ENCODE data around the gene CDK19.
"Not testable (repeated sequence)": the region's sequence is repeated elsewhere in the genome, so short reads cannot be mapped to it uniquely, and the experiment has no call there.

CDK19 gene

DNA sequence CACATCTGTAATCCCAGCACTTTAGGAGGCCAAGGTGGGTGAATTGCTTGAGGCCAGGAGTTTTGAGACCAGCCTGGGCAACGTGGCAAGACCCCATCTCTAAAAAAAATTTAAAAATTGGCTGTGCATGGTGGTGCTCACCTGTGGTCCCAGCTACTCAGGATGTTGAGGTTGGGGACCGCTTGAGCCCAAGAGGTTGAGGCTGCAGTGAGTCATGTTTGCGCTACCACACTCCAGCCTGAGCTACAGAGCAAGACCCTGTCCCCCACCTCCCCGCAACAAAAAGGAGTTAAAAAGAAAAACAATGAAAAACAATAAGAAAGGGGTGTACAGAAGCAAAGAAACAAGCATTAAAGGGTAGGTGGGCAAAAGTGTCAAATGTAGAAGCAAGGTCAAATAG is 57.3 kb downstream of the CDK19 start:
- Histone ChIP-seq H3K27ac (no peak overlapping the region), H3K4me1 (no peaks in the 10 kb centered on the region), H3K4me3 (no peak overlapping the region), H3K27me3 (no peaks in the 10 kb centered on the region), H3K9me3 (no peaks in the 10 kb centered on the region), H3K36me3 (no peaks in the 10 kb centered on the region)
- TF ChIP-seq, protein P1, sequence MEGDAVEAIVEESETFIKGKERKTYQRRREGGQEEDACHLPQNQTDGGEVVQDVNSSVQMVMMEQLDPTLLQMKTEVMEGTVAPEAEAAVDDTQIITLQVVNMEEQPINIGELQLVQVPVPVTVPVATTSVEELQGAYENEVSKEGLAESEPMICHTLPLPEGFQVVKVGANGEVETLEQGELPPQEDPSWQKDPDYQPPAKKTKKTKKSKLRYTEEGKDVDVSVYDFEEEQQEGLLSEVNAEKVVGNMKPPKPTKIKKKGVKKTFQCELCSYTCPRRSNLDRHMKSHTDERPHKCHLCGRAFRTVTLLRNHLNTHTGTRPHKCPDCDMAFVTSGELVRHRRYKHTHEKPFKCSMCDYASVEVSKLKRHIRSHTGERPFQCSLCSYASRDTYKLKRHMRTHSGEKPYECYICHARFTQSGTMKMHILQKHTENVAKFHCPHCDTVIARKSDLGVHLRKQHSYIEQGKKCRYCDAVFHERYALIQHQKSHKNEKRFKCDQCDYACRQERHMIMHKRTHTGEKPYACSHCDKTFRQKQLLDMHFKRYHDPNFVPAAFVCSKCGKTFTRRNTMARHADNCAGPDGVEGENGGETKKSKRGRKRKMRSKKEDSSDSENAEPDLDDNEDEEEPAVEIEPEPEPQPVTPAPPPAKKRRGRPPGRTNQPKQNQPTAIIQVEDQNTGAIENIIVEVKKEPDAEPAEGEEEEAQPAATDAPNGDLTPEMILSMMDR (IDR thresholded peaks at IDR 0.05), result no peak
- no peak for DNase-seq
- intact Hi-C loops (cut with DNase I; ENCODE audit: low total_unique reads), result no loop called here

DNA sequence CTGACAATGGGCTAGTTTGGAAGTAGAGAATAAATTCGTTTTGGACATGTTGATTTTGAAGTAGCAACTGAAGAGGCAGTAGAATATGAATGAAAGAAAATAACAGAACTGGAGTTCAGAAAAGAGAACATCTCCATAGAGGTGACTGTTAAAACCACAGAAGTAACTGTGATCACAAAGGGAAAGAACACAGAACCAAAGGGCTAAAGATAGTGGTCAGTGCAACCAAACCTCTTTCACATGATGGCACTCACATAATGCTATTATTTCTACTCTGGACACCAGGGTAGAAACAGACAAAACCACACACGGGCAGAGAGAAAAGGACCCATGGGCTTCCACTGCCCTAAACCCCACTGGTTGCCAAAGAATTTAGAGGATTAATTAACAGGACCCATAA is 58.5 kb downstream of the CDK19 start:
- Histone ChIP-seq H3K4me1 (no peaks in the 10 kb centered on the region), H3K27ac (no peak overlapping the region), H3K36me3 (no peaks in the 10 kb centered on the region), H3K4me3 (no peak overlapping the region), H3K27me3 (no peaks in the 10 kb centered on the region), H3K9me3 (no peaks in the 10 kb centered on the region)
- DNase-seq, result no peak
- TF ChIP-seq, protein P1 (IDR thresholded peaks at IDR 0.05), result no peak
- intact Hi-C loops (cut with DNase I; ENCODE audit: low total_unique reads), result no loop called here

DNA sequence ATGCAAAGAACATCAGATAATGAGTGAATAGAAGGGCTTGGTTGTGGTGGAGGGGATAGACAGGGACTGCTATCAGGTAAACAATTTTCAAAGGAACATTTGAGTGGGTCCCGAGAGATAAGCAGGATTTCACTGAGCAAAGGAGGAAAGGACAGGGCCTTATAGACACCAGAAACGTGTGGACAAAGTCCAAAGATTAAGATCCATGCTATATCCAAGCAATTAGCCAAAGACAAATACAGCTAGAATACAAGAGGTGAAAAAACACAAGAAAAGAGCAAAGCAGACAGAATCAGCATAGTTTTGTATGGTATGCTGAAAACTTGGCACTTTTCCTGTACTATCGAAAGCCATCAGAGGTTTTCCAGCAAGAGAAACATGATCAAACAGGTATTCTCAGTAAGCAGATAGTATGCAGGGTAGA is 59.8 kb downstream of the CDK19 start:
- Histone ChIP-seq H3K9me3 (no peaks in the 10 kb centered on the region), H3K27ac (no peak overlapping the region), H3K27me3 (no peaks in the 10 kb centered on the region), H3K36me3 (no peaks in the 10 kb centered on the region), H3K4me3 (no peak overlapping the region), H3K4me1 (no peaks in the 10 kb centered on the region)
- TF ChIP-seq, protein P1 (IDR thresholded peaks at IDR 0.05), result no peak
- no peak for DNase-seq
- intact Hi-C loops (cut with DNase I; ENCODE audit: low total_unique reads), result no loop called here

DNA sequence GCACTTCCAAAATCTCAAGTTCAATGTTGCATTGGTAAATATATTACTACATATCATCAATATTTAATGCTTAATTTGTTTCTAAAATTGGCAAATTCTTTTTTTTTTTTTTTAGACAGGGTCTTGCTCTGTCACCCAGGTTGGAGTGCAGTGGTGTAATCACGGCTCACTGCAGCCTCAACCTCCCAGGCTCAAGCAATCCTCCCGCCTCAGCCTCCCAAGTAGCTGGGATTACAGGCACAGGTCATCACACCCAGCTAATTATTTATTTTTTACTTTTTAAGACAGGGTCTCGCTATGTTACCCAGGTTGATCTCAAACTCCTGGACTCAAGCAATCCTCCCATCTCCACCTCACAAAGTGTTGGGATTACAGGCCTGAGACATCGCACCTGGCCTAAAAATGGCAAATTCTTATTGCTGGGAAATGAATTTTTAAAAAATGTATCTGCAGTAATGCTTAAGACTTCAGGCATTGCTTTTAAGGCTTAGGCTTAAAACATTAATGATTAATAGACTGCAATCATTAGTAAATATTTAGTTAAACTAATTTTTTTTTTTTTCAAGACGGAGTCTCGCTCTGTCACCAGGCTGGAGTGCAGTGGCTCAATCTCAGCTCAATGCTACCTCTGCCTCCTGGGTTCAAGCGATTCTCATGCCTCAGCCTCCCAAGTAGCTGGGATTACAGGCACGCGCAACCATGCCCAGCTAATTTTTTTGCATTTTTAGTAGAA is 61.2 kb downstream of the CDK19 start:
- H3K4me1 ChIP-seq; DNase-seq; intact Hi-C loops (cut with DNase I; ENCODE audit: low total_unique reads): not testable (repeated sequence)

DNA sequence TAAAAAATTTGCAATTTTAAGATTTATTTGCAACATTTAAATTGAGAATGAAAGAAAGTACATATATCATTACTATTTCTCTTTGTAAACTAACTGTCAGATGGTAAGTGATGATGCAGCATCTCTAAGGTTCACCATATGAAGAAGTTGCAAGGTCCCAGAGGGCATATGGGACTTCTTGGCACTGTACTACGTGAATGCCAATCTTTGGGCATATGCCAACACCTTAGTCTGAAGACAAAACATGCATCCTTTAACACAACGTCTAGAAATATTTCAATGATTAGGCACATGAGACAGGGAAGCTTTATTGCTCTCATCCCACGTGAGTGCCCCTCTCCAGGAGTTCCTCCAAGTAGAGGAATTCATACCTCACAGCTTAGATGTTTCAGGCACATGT is 66.8 kb downstream of the CDK19 start:
- no peaks in the 10 kb centered on the region for H3K4me1 ChIP-seq
- no peaks in the 10 kb centered on the region for H3K27me3 ChIP-seq
- peaks cover under 1 to 16% (median 5%) of the 10 kb centered on the region in 3 donors for H3K36me3 ChIP-seq
- TF ChIP-seq, protein P1 (IDR thresholded peaks at IDR 0.05), result no peak
- no peak for DNase-seq
- H3K9me3 ChIP-seq, result no peaks in the 10 kb centered on the region
- H3K27ac ChIP-seq, result no peak overlapping the region
- intact Hi-C loops (cut with DNase I; ENCODE audit: low total_unique reads), result no loop called here
- H3K4me3 ChIP-seq, result no peak overlapping the region

More for the DNA sequence above, 61.2 kb downstream of the CDK19 start:
- not testable (repeated sequence) for H3K9me3 ChIP-seq, H3K4me3 ChIP-seq, H3K27ac ChIP-seq, H3K36me3 ChIP-seq, H3K27me3 ChIP-seq

DNA sequence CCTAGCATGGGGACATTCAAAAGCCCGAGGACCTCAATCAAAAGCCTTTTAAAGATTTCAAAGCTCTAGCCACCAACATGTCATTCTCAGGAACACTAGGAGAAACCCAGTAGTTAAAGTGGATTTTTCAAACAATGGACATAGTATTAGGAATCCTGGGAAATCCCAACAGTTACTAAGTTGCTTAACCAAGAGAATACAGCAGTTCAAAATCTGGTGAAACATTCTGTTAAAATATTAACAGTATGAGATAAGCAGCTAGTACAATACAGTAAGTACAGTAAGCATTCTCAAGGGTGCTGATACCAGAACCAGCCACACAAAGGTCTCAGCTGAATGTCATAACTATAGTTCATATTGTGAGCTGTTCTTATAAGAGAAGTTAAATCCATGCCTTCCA is 68.6 kb downstream of the CDK19 start:
- no peak overlapping the region for H3K27ac ChIP-seq
- TF ChIP-seq, protein P1 (IDR thresholded peaks at IDR 0.05), result no peak
- H3K36me3 ChIP-seq, result peaks cover 18 to 34% (median 22%) of the 10 kb centered on the region in 3 donors
- H3K4me3 ChIP-seq, result no peak overlapping the region
- peaks cover 0 to 16% (median 10%) of the 10 kb centered on the region in 3 donors for H3K9me3 ChIP-seq
- no peaks in the 10 kb centered on the region for H3K4me1 ChIP-seq
- H3K27me3 ChIP-seq, result no peaks in the 10 kb centered on the region
- intact Hi-C loops (cut with DNase I; ENCODE audit: low total_unique reads), result no loop called here
- DNase-seq, result no peak
